ENCODE data around the gene PTRH1. TPM values are rescaled to one million over a fixed set of nuclear protein-coding genes. Genes with fewer than 3 reads are reported as not detected.

PTRH1 gene
- total RNA-seq, 1 experiment from 2014 or later = 8.7 TPM

GRCh38 chr9:127676638-127677037 is 38.8 kb downstream of the PTRH1 start:
- intact Hi-C loops (cut with micrococcal nuclease; ENCODE audit: unreplicated experiment) = no loop called here
- Histone ChIP-seq H3K9me3 (no peaks in the 10 kb centered on the region), H3K27me3 (replicated peaks; ENCODE audit: control insufficient read depth, insufficient read depth, low read length) (no peaks in the 10 kb centered on the region), H3K4me1 (no peaks in the 10 kb centered on the region), H3K4me3 (ENCODE audit: low read depth, low read length) (no peak overlapping the region), H3K36me3 (ENCODE audit: control insufficient read depth, insufficient read depth, low read length) (no peaks in the 10 kb centered on the region)
- TF ChIP-seq, protein P1, sequence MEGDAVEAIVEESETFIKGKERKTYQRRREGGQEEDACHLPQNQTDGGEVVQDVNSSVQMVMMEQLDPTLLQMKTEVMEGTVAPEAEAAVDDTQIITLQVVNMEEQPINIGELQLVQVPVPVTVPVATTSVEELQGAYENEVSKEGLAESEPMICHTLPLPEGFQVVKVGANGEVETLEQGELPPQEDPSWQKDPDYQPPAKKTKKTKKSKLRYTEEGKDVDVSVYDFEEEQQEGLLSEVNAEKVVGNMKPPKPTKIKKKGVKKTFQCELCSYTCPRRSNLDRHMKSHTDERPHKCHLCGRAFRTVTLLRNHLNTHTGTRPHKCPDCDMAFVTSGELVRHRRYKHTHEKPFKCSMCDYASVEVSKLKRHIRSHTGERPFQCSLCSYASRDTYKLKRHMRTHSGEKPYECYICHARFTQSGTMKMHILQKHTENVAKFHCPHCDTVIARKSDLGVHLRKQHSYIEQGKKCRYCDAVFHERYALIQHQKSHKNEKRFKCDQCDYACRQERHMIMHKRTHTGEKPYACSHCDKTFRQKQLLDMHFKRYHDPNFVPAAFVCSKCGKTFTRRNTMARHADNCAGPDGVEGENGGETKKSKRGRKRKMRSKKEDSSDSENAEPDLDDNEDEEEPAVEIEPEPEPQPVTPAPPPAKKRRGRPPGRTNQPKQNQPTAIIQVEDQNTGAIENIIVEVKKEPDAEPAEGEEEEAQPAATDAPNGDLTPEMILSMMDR (IDR thresholded peaks at IDR 0.05; ENCODE audit: insufficient read depth in 1 of 2, low read depth in 1 of 2, low read length in 1 of 2, severe bottlenecking in 1 of 2, unreplicated experiment in 1 of 2) = no peak
- no peaks in the 10 kb centered on the region for H3K4me1 Mint-ChIP-seq (ENCODE audit: low read depth, unreplicated experiment)
- no TSS peak for BruUV-seq (replicated peaks)
- no peaks in the 10 kb centered on the region for H3K36me3 Mint-ChIP-seq (ENCODE audit: insufficient read depth, unreplicated experiment)
- H3K9me3 Mint-ChIP-seq (ENCODE audit: unreplicated experiment) = no peaks in the 10 kb centered on the region
- no peak overlapping the region for H3K4me3 Mint-ChIP-seq (ENCODE audit: unreplicated experiment)
- DNase-seq = no peak
- H3K27ac Mint-ChIP-seq (ENCODE audit: unreplicated experiment) = no peak overlapping the region
- H3K27me3 Mint-ChIP-seq (ENCODE audit: insufficient read depth, unreplicated experiment) = peaks cover 3% of the 10 kb centered on the region
- POLR2A ChIA-PET = no interaction called here
- CTCF ChIA-PET = no interaction called here

DNA sequence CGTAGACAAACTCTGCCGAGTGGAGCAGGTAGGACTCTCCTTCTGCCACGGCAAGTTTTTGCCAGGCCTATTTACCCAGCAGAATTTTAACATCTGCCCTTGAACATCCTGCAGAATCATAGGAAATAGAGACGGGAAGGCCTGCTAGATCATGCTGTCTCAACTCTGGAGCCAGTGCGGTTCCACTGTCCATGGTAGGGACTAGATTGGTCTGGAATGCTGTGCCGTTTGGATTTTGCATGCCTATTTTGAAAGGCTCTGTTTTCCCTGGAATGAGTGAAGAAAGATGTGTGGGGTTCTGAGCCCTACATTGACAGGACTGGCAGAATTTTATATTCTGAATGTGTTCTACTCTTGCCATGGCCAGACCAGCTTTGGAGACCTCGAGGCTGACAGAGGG is 42.2 kb downstream of the PTRH1 start:
- ChIA-PET CTCF (no interaction called here), POLR2A (no interaction called here)
- H3K27ac Mint-ChIP-seq (ENCODE audit: unreplicated experiment) = no peak overlapping the region
- no peaks in the 10 kb centered on the region for H3K27me3 ChIP-seq (replicated peaks; ENCODE audit: control insufficient read depth, insufficient read depth, low read length)
- no peaks in the 10 kb centered on the region for H3K4me1 ChIP-seq
- BruUV-seq (replicated peaks) = no TSS peak
- no peaks in the 10 kb centered on the region for H3K36me3 ChIP-seq (ENCODE audit: control insufficient read depth, insufficient read depth, low read length)
- H3K4me3 ChIP-seq (ENCODE audit: low read depth, low read length) = no peak overlapping the region
- intact Hi-C loops (cut with micrococcal nuclease; ENCODE audit: unreplicated experiment) = no loop called here
- no peaks in the 10 kb centered on the region for H3K36me3 Mint-ChIP-seq (ENCODE audit: insufficient read depth, unreplicated experiment)
- DNase-seq = no peak
- no peaks in the 10 kb centered on the region for H3K9me3 ChIP-seq
- H3K27me3 Mint-ChIP-seq (ENCODE audit: insufficient read depth, unreplicated experiment) = peaks cover 3% of the 10 kb centered on the region
- H3K4me1 Mint-ChIP-seq (ENCODE audit: low read depth, unreplicated experiment) = no peaks in the 10 kb centered on the region
- H3K9me3 Mint-ChIP-seq (ENCODE audit: unreplicated experiment) = no peaks in the 10 kb centered on the region
- H3K4me3 Mint-ChIP-seq (ENCODE audit: unreplicated experiment) = no peak overlapping the region
- TF ChIP-seq, protein P1 (IDR thresholded peaks at IDR 0.05; ENCODE audit: insufficient read depth in 1 of 2, low read depth in 1 of 2, low read length in 1 of 2, severe bottlenecking in 1 of 2, unreplicated experiment in 1 of 2) = no peak

DNA sequence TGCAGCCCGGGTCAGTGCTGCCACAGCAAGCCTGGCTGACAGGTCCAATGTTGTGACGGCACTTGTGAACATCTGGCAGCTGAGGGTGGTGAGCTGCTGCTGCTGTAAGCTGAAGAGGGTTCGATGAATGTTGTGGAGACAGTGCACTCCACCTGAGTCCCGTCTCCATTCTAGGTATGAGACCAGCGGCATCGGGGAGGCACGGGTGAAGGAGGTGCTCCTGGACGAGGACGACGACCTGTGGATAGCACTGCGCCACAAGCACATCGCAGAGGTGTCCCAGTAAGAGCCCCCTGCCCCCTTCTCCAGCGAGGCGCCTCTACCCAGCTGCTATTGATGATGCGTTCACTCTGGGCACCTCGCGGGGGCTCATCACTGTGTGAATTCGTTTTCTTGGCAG is 47.6 kb downstream of the PTRH1 start:
- no peak overlapping the region for H3K27ac Mint-ChIP-seq (ENCODE audit: unreplicated experiment)
- intact Hi-C loops (cut with micrococcal nuclease; ENCODE audit: unreplicated experiment) = no loop called here
- Histone ChIP-seq H3K27me3 (replicated peaks; ENCODE audit: control insufficient read depth, insufficient read depth, low read length) (no peaks in the 10 kb centered on the region), H3K4me3 (ENCODE audit: low read depth, low read length) (no peak overlapping the region), H3K36me3 (ENCODE audit: control insufficient read depth, insufficient read depth, low read length) (no peaks in the 10 kb centered on the region), H3K9me3 (no peaks in the 10 kb centered on the region), H3K4me1 (no peaks in the 10 kb centered on the region)
- CTCF ChIA-PET = interaction anchor here (0.7 kb wide), 1 partner anchor 405 kb away, joined by 3 read pairs; no protein-coding TSS in a partner anchor
- H3K4me1 Mint-ChIP-seq (ENCODE audit: low read depth, unreplicated experiment) = no peaks in the 10 kb centered on the region
- H3K27me3 Mint-ChIP-seq (ENCODE audit: insufficient read depth, unreplicated experiment) = peaks cover 6% of the 10 kb centered on the region
- POLR2A ChIA-PET = no interaction called here
- no peaks in the 10 kb centered on the region for H3K36me3 Mint-ChIP-seq (ENCODE audit: insufficient read depth, unreplicated experiment)
- BruUV-seq (replicated peaks) = no TSS peak
- no peak for DNase-seq
- TF ChIP-seq, protein P1 (IDR thresholded peaks at IDR 0.05; ENCODE audit: insufficient read depth in 1 of 2, low read depth in 1 of 2, low read length in 1 of 2, severe bottlenecking in 1 of 2, unreplicated experiment in 1 of 2) = no peak
- no peak overlapping the region for H3K4me3 Mint-ChIP-seq (ENCODE audit: unreplicated experiment)
- no peaks in the 10 kb centered on the region for H3K9me3 Mint-ChIP-seq (ENCODE audit: unreplicated experiment)

Measured in Caco-2 (cell line).